A673 (cell line): ENCODE data around the gene HAUS7. TPM values are rescaled to one million over a fixed set of nuclear protein-coding genes. Genes with fewer than 3 reads are reported as not detected.

Experiments
- BruUV-seq: library from RNA; stranded (reverse); fragments of 400-500 nt; replicated peaks from 2 replicates; lab custom pipeline; 2021; lab: Mats Ljungman, UMichigan
- CTCF ChIA-PET: fragments of 300-600 bp; sonication (Branson Sonifier 250); formaldehyde crosslinking; loops from one replicate; lab custom pipeline; 2022; ENCODE audit warnings: antibody characterized with exemption; lab: Charles Lee
- POLR2A ChIA-PET: fragments of 300-600 bp; sonication (Branson Sonifier 250); formaldehyde crosslinking; loops from one replicate; lab custom pipeline; 2022; ENCODE audit warnings: antibody characterized with exemption; ENCODE audit not compliant: low non-redundant PET; lab: Charles Lee
- DNase-seq: peaks from one replicate; pipeline ENCODE4 v3.0.0-alpha.2; 2015; ENCODE audit warnings: low spot score
- H3K27ac ChIP-seq: fragments of 200-600 bp; sonication (generic); 2 replicates; pipeline ENCODE4 v1.5.1; 2016; ENCODE audit warnings: mixed run types, low read depth, mild to moderate bottlenecking, mixed read lengths, antibody characterized with exemption, low read length; ENCODE audit not compliant: poor library complexity, severe bottlenecking
- H3K27me3 ChIP-seq: fragments of 200-600 bp; sonication (generic); replicated peaks from 2 replicates; pipeline ENCODE4 v1.6.1; 2017; ENCODE audit warnings: mixed run types, low read depth, mild to moderate bottlenecking, mixed read lengths, antibody characterized with exemption, low read length; ENCODE audit not compliant: insufficient read depth, poor library complexity
- H3K36me3 ChIP-seq: fragments of 200-600 bp; sonication (generic); 2 replicates; pipeline ENCODE4 v1.6.1; 2016; ENCODE audit warnings: mixed run types, mild to moderate bottlenecking, mixed read lengths, antibody characterized with exemption, low read length; ENCODE audit not compliant: insufficient read depth, poor library complexity, severe bottlenecking
- H3K4me1 ChIP-seq: fragments of 200-600 bp; sonication (generic); 2 replicates; pipeline ENCODE4 v1.6.1; 2017; ENCODE audit warnings: mixed run types, mild to moderate bottlenecking, mixed read lengths, antibody characterized with exemption, low read length; ENCODE audit not compliant: insufficient read depth, poor library complexity, severe bottlenecking
- H3K4me3 ChIP-seq: fragments of 200-600 bp; sonication (generic); 2 replicates; pipeline ENCODE4 v1.5.1; 2016; ENCODE audit warnings: low read depth, mixed run types, mild to moderate bottlenecking, mixed read lengths, low read length; ENCODE audit not compliant: poor library complexity, severe bottlenecking
- H3K9me3 ChIP-seq: fragments of 200-600 bp; sonication (generic); 2 replicates; pipeline ENCODE4 v1.6.1; 2016; ENCODE audit warnings: mixed run types, low read depth, mild to moderate bottlenecking, mixed read lengths, antibody characterized with exemption, low read length; ENCODE audit not compliant: poor library complexity, severe bottlenecking
- EZH2 ChIP-seq: fragments of 200-600 bp; sonication (generic); IDR thresholded peaks from 2 replicates; pipeline ENCODE4 v1.6.1; 2017; ENCODE audit warnings: borderline replicate concordance, low read depth, mild to moderate bottlenecking, mixed read lengths, antibody characterized with exemption, low read length; ENCODE audit not compliant: poor library complexity, severe bottlenecking
- intact Hi-C: fragments of 100-400 bp; cut with micrococcal nuclease; formaldehyde crosslinking; loops from one replicate; pipeline ENCODE4 v1.10.0; 2022; ENCODE audit not compliant: unreplicated experiment
- total RNA-seq: library from RNA; stranded (reverse); gene quantifications from 2 replicates; pipeline ENCODE4 v1.2.3, GENCODE V29; 2021
- TF ChIP-seq, protein P1 (sequence below): fragments of 300-800, 200-600 bp; sonication (generic); conservative IDR thresholded peaks from 2 replicates; pipeline ENCODE4 v1.5.1; 2017; ENCODE audit warnings: low read depth, mild to moderate bottlenecking, antibody characterized with exemption, low read length, moderate library complexity, mixed read lengths

HAUS7 gene
- total RNA-seq, 1 experiment from 2014 or later: 75.3 TPM

GRCh38 chrX:153438532-153438931, 31.8 kb downstream of the HAUS7 start:
- CTCF ChIA-PET: no interaction called here
- DNase-seq: peak; percentile 22

DNA sequence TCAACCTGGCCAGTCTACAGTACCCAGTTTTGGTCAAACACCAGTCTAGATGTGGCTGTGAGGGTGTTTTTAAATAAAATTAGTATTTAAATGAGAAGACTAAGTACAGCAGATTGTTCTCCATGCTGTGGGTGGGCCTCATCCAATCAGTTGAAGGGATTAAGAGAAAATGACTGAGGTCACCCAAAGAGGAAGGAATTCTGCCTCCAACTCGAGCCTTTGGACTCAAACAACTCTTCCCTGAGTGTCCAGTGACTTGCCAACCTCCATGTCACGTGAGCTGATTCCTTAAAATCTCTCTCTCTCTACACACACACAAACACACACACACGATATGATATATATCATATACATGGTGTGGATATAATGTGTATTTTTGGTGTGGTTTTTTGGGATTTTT, 34.5 kb downstream of the HAUS7 start:
- H3K4me3 ChIP-seq: no peak overlapping the region
- no peak for DNase-seq
- no peak for TF ChIP-seq EZH2
- TF ChIP-seq, protein P1, sequence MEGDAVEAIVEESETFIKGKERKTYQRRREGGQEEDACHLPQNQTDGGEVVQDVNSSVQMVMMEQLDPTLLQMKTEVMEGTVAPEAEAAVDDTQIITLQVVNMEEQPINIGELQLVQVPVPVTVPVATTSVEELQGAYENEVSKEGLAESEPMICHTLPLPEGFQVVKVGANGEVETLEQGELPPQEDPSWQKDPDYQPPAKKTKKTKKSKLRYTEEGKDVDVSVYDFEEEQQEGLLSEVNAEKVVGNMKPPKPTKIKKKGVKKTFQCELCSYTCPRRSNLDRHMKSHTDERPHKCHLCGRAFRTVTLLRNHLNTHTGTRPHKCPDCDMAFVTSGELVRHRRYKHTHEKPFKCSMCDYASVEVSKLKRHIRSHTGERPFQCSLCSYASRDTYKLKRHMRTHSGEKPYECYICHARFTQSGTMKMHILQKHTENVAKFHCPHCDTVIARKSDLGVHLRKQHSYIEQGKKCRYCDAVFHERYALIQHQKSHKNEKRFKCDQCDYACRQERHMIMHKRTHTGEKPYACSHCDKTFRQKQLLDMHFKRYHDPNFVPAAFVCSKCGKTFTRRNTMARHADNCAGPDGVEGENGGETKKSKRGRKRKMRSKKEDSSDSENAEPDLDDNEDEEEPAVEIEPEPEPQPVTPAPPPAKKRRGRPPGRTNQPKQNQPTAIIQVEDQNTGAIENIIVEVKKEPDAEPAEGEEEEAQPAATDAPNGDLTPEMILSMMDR: no peak
- ChIA-PET POLR2A (no interaction called here), CTCF (no interaction called here)
- peaks cover 6% of the 10 kb centered on the region for H3K9me3 ChIP-seq
- BruUV-seq: no TSS peak
- H3K27me3 ChIP-seq: no peaks in the 10 kb centered on the region
- H3K27ac ChIP-seq: no peak overlapping the region
- H3K4me1 ChIP-seq: no peaks in the 10 kb centered on the region
- H3K36me3 ChIP-seq: no peaks in the 10 kb centered on the region
- intact Hi-C loops: loop anchor here (10.0 kb wide), 1 partner anchor 401 kb away; no protein-coding TSS in a partner anchor

More at GRCh38 chrX:153438532-153438931, 31.8 kb downstream of the HAUS7 start:
- Histone ChIP-seq H3K36me3 (no peaks in the 10 kb centered on the region), H3K27me3 (no peaks in the 10 kb centered on the region), H3K9me3 (no peaks in the 10 kb centered on the region), H3K4me3 (no peak overlapping the region), H3K4me1 (no peaks in the 10 kb centered on the region), H3K27ac (no peak overlapping the region)
- TF ChIP-seq EZH2: no peak
- TF ChIP-seq, protein P1: peak; percentile 52; the same call in 1 of the 2 replicates
- intact Hi-C loops: loop anchor here (10.0 kb wide), 1 partner anchor 404 kb away; no protein-coding TSS in a partner anchor
- POLR2A ChIA-PET: no interaction called here
- no TSS peak for BruUV-seq

GRCh38 chrX:153434801-153435200, 35.6 kb downstream of the HAUS7 start:
- no TSS peak for BruUV-seq
- CTCF ChIA-PET: no interaction called here
- no peaks in the 10 kb centered on the region for H3K36me3 ChIP-seq
- H3K9me3 ChIP-seq: peaks cover 9% of the 10 kb centered on the region
- no peak overlapping the region for H3K27ac ChIP-seq
- no peaks in the 10 kb centered on the region for H3K4me1 ChIP-seq
- intact Hi-C loops: loop anchor here (10.0 kb wide), 1 partner anchor 400 kb away; no protein-coding TSS in a partner anchor
- no peaks in the 10 kb centered on the region for H3K27me3 ChIP-seq
- POLR2A ChIA-PET: no interaction called here
- H3K4me3 ChIP-seq: no peak overlapping the region
- no peak for DNase-seq
- no peak for TF ChIP-seq EZH2
- TF ChIP-seq, protein P1: no peak
